Stomach (tissue), 9 donors: ENCODE results near the gene NHLRC1. TPM values are rescaled to one million over a fixed set of nuclear protein-coding genes. Genes with fewer than 3 reads are reported as not detected.

Experiments used
- DNase-seq, 2 donors: peaks; one replicate each; pipeline versions ENCODE4 v3.0.0 to v3.0.0-alpha.2; 2013 to 2019
- H3K27ac ChIP-seq, 5 donors: fragments of 200-600 bp in 4 of 5; sonication (generic) in 4 of 5; one replicate each; pipeline ENCODE4 v1.5.1; 2013 to 2019; ENCODE audit warnings: mild to moderate bottlenecking in 1 of 5, moderate library complexity in 1 of 5
- H3K27me3 ChIP-seq, 3 donors: fragments of 200-600 bp; sonication (generic); one replicate each; pipeline ENCODE4 v1.5.1; 2017 to 2019; ENCODE audit warnings: mixed run types in 1 of 3
- H3K36me3 ChIP-seq, 4 donors: fragments of 200-600 bp; sonication (generic); 1 replicate in 3 of 4; 2 replicates in 1 of 4; pipeline ENCODE4 v1.5.1; 2016 to 2019
- H3K4me1 ChIP-seq, 4 donors: fragments of 200-600 bp; sonication (generic); one replicate each; pipeline ENCODE4 v1.5.1; 2016 to 2019
- H3K4me3 ChIP-seq, 4 donors: fragments of 200-600 bp; sonication (generic) in 3 of 4; one replicate each; pipeline ENCODE4 v1.5.1; 2016 to 2019; ENCODE audit warnings: mild to moderate bottlenecking in 1 of 4
- H3K9me3 ChIP-seq, 4 donors: fragments of 200-600 bp; sonication (generic); one replicate each; pipeline ENCODE4 v1.5.1; 2016 to 2019
- CTCF ChIP-seq, 7 experiments: fragments of 450-650 bp in 4 of 7; fragments of 200-600 bp in 3 of 7; sonication (generic) in 3 of 7; IDR thresholded peaks; one replicate each; pipeline ENCODE4 v1.5.1; 2016 to 2019; ENCODE audit warnings: antibody characterized with exemption in 7 of 7, control low read depth in 2 of 7, mild to moderate bottlenecking in 1 of 7
- EP300 ChIP-seq: sonication (generic); formaldehyde crosslinking; IDR thresholded peaks from one replicate; pipeline ENCODE4 v1.6.1; 2017; ENCODE audit warnings: antibody characterized with exemption
- POLR2A ChIP-seq, 4 donors: fragments of 450-650 bp; IDR thresholded peaks; one replicate each; pipeline ENCODE4 v1.6.1; 2016; ENCODE audit warnings: antibody characterized with exemption in 4 of 4, control low read depth in 2 of 4, mild to moderate bottlenecking in 1 of 4, moderate library complexity in 1 of 4
- POLR2AphosphoS5 ChIP-seq, 3 donors: sonication (generic); formaldehyde crosslinking; IDR thresholded peaks; one replicate each; pipeline ENCODE4 v1.6.1; 2016; ENCODE audit warnings: antibody characterized with exemption in 3 of 3
- WGBS, 5 donors: extraction: QIAGEN DNeasy Blood & Tissue Kit in 3 of 5; methylation state at CpG; one replicate each; pipeline versions ENCODE4 v1.1.5 to v1.1.7; 2013 to 2018; 5-methylcytosine and 5-hydroxymethylcytosine counted together
- intact Hi-C: fragments of 100-400 bp; cut with DNase I; formaldehyde crosslinking; loops from one replicate; pipeline ENCODE4 v1.15.1; 2023; ENCODE audit warnings: low total_unique reads
- polyA plus RNA-seq, 3 donors: library from polyadenylated mRNA; stranded (reverse); fragments of 200-250 nt; gene quantifications; one replicate each; pipeline ENCODE4 v1.2.3, GENCODE V29; 2013
- total RNA-seq, 5 donors: library from RNA; depleted of rRNA; stranded (reverse); fragments of >200 nt; gene quantifications; one replicate each; pipeline versions ENCODE4 v1.1.0 to v1.2.3, GENCODE V29; 2014 to 2016
- donor health status: healthy with polysubstance abuse.
- donor health status: Bipolar disorder and iron deficiency.
- donor health status: healthy.

Gene NHLRC1
- total and polyA plus RNA-seq, 8 donors, result 0.50 to 1.8 (median 1.1) TPM; not detected in 3

DNA sequence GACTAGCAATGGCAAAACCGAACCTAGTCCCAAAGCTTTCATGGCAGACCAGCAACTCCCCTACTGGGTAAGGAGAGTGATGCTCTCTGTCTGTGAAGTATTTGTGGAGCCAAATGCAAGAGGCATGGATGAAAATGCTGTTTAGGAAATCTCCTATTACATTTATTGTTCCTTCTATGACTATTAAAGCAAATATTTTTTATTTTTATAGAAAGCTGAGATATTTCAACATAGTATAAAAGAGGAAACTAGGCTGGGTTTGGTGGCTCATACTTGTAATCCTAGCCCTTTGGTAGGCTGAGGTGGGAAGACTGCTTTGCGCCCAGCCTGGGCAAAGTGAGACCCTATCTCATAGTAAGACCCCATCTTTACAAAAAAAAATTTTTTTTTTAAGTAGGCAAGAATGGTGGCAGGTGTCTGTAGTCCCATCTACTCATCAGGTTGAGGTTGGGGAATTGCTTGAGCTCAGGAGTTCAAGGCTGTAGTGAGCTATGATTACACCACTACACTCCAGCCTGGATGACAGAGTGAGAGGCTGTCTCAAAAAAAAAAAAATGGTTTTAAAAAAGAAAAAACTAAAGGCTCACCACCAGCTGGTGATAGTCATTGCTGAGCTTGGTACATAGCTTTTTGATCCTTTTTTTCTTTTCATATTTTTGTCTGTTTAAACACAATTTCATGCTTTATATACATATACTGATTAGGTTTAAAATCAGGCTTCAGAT, 44.0 kb upstream of the NHLRC1 start:
- Histone ChIP-seq H3K36me3 (peaks cover 28 to 97% (median 94%) of the 10 kb centered on the region in 4 donors), H3K27ac (no peak overlapping the region), H3K9me3 (peaks cover 0 to 6% (median 0%) of the 10 kb centered on the region in 4 donors), H3K4me1 (no peaks in the 10 kb centered on the region), H3K4me3 (no peak overlapping the region), H3K27me3 (no peaks in the 10 kb centered on the region)
- no peak for DNase-seq
- TF ChIP-seq POLR2A (IDR thresholded peaks at IDR 0.05) (no peak), POLR2AphosphoS5 (IDR thresholded peaks at IDR 0.05) (no peak), EP300 (no peak), CTCF (IDR thresholded peaks at IDR 0.05) (no peak)
- intact Hi-C loops, result no loop called here
- WGBS, 5 donors, result 93 to 100% (median 97%) methylated on average over 2 of the region's 2 CpGs

- WGBS, 5 donors, result 95 to 99% (median 97%) methylated on average over 4 of the region's 4 CpGs
- Histone ChIP-seq H3K27me3 (no peaks in the 10 kb centered on the region), H3K27ac (no peak overlapping the region), H3K4me3 (no peak overlapping the region), H3K9me3 (peaks cover 0 to 6% (median 0%) of the 10 kb centered on the region in 4 donors), H3K4me1 (no peaks in the 10 kb centered on the region), H3K36me3 (peaks cover 33 to 98% (median 94%) of the 10 kb centered on the region in 4 donors)
- intact Hi-C loops, result no loop called here
- no peak for TF ChIP-seq POLR2AphosphoS5 (IDR thresholded peaks at IDR 0.05)
- TF ChIP-seq CTCF (IDR thresholded peaks at IDR 0.05), result no peak
- no peak for TF ChIP-seq EP300
- no peak for TF ChIP-seq POLR2A (IDR thresholded peaks at IDR 0.05)
- no peak for DNase-seq
Measured at GRCh38 chr6:18165751-18166150, 43.3 kb upstream of the NHLRC1 start.

DNA sequence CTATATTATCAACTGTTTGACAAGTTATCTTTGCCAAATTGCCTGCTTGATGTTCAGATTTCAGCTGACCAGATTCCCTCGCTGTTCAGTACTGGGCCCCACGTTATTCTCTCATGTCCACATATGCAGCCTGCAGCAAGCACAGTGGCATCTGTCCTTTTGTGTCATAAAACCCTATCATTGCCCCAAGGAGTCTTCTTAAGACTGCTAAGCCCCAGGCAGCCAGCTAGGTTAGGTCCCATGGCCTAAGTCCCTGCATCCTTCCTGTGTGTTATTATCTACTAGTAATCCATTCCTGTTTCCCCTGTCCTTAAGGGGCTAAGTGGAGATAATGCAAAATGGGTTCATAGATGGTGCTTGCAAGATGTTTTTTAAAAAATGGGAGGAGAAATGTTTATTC, 39.9 kb upstream of the NHLRC1 start:
- intact Hi-C loops, result no loop called here
- Histone ChIP-seq H3K27me3 (no peaks in the 10 kb centered on the region), H3K27ac (no peak overlapping the region), H3K9me3 (no peaks in the 10 kb centered on the region), H3K36me3 (peaks cover 22 to 76% (median 73%) of the 10 kb centered on the region in 4 donors), H3K4me3 (no peak overlapping the region), H3K4me1 (no peaks in the 10 kb centered on the region)
- WGBS, 5 donors, result 91 to 95% (median 92%) methylated on average over 2 of the region's 2 CpGs
- TF ChIP-seq EP300 (no peak), CTCF (IDR thresholded peaks at IDR 0.05) (no peak), POLR2A (IDR thresholded peaks at IDR 0.05) (no peak), POLR2AphosphoS5 (IDR thresholded peaks at IDR 0.05) (no peak)
- no peak for DNase-seq

GRCh38 chr6:18161431-18161830, 39.0 kb upstream of the NHLRC1 start:
- TF ChIP-seq EP300 (no peak), POLR2AphosphoS5 (IDR thresholded peaks at IDR 0.05) (no peak), POLR2A (IDR thresholded peaks at IDR 0.05) (no peak), CTCF (IDR thresholded peaks at IDR 0.05) (no peak)
- 88 to 96% (median 94%) methylated on average over 2 of the region's 2 CpGs for WGBS, 5 donors
- H3K9me3 ChIP-seq, result no peaks in the 10 kb centered on the region
- no peaks in the 10 kb centered on the region for H3K27me3 ChIP-seq
- no peak overlapping the region for H3K4me3 ChIP-seq
- H3K27ac ChIP-seq, result no peak overlapping the region
- intact Hi-C loops, result no loop called here
- no peak for DNase-seq
- H3K4me1 ChIP-seq, result peaks cover 0 to 7% (median under 1%) of the 10 kb centered on the region in 4 donors
- peaks cover 16 to 66% (median 63%) of the 10 kb centered on the region in 4 donors for H3K36me3 ChIP-seq
